ENCODE results near the gene HYAL1.

The HYAL1 gene, protein sequence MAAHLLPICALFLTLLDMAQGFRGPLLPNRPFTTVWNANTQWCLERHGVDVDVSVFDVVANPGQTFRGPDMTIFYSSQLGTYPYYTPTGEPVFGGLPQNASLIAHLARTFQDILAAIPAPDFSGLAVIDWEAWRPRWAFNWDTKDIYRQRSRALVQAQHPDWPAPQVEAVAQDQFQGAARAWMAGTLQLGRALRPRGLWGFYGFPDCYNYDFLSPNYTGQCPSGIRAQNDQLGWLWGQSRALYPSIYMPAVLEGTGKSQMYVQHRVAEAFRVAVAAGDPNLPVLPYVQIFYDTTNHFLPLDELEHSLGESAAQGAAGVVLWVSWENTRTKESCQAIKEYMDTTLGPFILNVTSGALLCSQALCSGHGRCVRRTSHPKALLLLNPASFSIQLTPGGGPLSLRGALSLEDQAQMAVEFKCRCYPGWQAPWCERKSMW

GRCh38 chr3:50303013-50303815, at the start of gene HYAL1:
Gene HYAL1 (minus strand): TSS chr3:50303574. CDS start chr3:50302956, 618 bp downstream.
- Mint-ChIP-seq H3K27ac (no peak within 1 kb of the TSS), H3K9me3 (no peaks in the 10 kb centered on the region), H3K36me3 (no peaks in the 10 kb centered on the region), H3K27me3 (no peaks in the 10 kb centered on the region), H3K4me1 (peaks cover 16% of the 10 kb centered on the region), H3K4me3 (no peak within 1 kb of the TSS)

- H3K9me3 Mint-ChIP-seq = no peaks in the 10 kb centered on the region
- no peak overlapping the region for H3K4me3 Mint-ChIP-seq
- peaks cover 62% of the 10 kb centered on the region for H3K4me1 Mint-ChIP-seq
- H3K27ac Mint-ChIP-seq = peak overlapping the region; percentile 59
- peaks cover 2% of the 10 kb centered on the region for H3K36me3 Mint-ChIP-seq
- H3K27me3 Mint-ChIP-seq = no peaks in the 10 kb centered on the region
Measured at GRCh38 chr3:50352781-50353180, 49.4 kb upstream of the HYAL1 start.

GRCh38 chr3:50351323-50351697, 47.9 kb upstream of the HYAL1 start:
- H3K4me3 Mint-ChIP-seq = peak overlapping the region; percentile 90
- peak overlapping the region; percentile 91 for H3K27ac Mint-ChIP-seq
- peaks cover 58% of the 10 kb centered on the region for H3K4me1 Mint-ChIP-seq
- H3K36me3 Mint-ChIP-seq = peaks cover 2% of the 10 kb centered on the region
- H3K27me3 Mint-ChIP-seq = no peaks in the 10 kb centered on the region
- H3K9me3 Mint-ChIP-seq = no peaks in the 10 kb centered on the region

- H3K27ac Mint-ChIP-seq = peak within 1 kb of the TSS; percentile 91
- peak within 1 kb of the TSS; percentile 90 for H3K4me3 Mint-ChIP-seq
- no peaks in the 10 kb centered on the region for H3K9me3 Mint-ChIP-seq
- H3K36me3 Mint-ChIP-seq = peaks cover 2% of the 10 kb centered on the region
- no peaks in the 10 kb centered on the region for H3K27me3 Mint-ChIP-seq
- peaks cover 58% of the 10 kb centered on the region for H3K4me1 Mint-ChIP-seq
Measured at GRCh38 chr3:50350527-50351322, 47.4 kb upstream of the HYAL1 start, which contains the start of the genes CYB561D2 and NPRL2. Gene CYB561D2 (plus strand): TSS chr3:50350862. CDS start chr3:50351434, 572 bp downstream. Gene NPRL2 (minus strand): TSS chr3:50350775. CDS start chr3:50350652, 123 bp downstream.

GRCh38 chr3:50350213-50350526, 46.8 kb upstream of the HYAL1 start:
- H3K4me3 Mint-ChIP-seq = peak overlapping the region; percentile 90
- peaks cover 58% of the 10 kb centered on the region for H3K4me1 Mint-ChIP-seq
- no peaks in the 10 kb centered on the region for H3K27me3 Mint-ChIP-seq
- H3K36me3 Mint-ChIP-seq = peaks cover 2% of the 10 kb centered on the region
- H3K9me3 Mint-ChIP-seq = no peaks in the 10 kb centered on the region
- H3K27ac Mint-ChIP-seq = peak overlapping the region; percentile 91

GRCh38 chr3:50347187-50347813, 43.9 kb upstream of the HYAL1 start:
- Mint-ChIP-seq H3K9me3 (no peaks in the 10 kb centered on the region), H3K4me3 (no peak overlapping the region), H3K4me1 (peaks cover 54% of the 10 kb centered on the region), H3K27me3 (no peaks in the 10 kb centered on the region), H3K36me3 (no peaks in the 10 kb centered on the region), H3K27ac (peak overlapping the region; percentile 23)

DNA sequence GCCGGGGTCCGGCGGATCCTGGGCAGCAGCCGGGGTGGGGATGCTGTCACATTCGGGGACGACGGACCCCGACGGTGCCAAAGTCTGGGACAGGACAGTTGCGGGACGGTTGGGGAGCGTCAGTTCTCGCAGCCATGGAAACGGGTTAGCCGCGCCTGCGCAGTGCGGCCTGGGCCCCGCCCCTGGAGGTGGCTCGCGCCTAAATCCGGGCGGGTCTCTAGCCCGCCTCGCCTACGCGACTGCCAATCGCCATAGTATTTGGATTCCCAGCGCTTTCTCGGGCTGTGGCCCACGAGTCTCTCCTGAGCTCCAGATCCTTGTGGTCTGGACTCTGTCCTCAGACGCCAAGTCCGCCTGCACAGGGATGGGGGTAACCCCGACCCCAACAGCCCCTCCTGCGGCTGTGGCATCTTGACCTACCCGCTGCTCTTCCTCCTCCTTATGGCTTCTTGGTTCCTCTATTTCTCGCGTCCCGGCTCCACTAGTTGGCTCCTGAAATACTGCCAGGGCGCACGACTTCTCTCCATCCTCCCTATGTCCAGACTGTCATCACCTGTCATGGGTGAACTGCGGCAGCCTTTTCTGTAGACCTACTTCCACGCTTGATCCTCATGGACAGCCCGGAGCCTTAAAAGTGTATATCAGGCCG, 42.3 kb upstream of the HYAL1 start, which contains the start of gene ZMYND10:
TSS of gene ZMYND10 (minus strand) at position 147 of the 649 bp plus-strand sequence. CDS start 153 bp downstream, outside the sequence.
- Mint-ChIP-seq H3K27me3 (no peaks in the 10 kb centered on the region), H3K9me3 (no peaks in the 10 kb centered on the region), H3K27ac (no peak within 1 kb of the TSS), H3K4me1 (peaks cover 48% of the 10 kb centered on the region), H3K36me3 (no peaks in the 10 kb centered on the region), H3K4me3 (peak within 1 kb of the TSS; percentile 68)

DNA sequence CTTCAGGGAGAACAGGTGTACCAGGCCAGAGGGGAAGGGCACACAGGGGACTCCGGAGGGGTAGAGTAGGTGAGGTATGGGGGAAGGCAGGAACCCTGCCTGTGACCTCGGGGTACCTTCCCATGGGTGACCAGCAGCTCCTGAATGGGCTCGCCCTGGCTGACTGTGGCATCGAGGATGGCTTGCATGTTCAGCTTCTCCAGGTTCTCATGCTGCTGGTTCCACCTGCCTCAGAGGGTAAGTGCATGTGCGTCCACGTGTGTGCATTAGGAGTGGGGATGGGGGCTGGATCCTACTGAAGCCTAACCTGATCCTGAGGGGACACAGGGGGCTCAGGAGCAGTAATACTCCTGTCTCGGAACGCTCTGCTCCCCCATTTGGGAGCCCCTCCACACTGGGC, 41.6 kb upstream of the HYAL1 start:
- H3K27ac Mint-ChIP-seq = no peak overlapping the region

DNA sequence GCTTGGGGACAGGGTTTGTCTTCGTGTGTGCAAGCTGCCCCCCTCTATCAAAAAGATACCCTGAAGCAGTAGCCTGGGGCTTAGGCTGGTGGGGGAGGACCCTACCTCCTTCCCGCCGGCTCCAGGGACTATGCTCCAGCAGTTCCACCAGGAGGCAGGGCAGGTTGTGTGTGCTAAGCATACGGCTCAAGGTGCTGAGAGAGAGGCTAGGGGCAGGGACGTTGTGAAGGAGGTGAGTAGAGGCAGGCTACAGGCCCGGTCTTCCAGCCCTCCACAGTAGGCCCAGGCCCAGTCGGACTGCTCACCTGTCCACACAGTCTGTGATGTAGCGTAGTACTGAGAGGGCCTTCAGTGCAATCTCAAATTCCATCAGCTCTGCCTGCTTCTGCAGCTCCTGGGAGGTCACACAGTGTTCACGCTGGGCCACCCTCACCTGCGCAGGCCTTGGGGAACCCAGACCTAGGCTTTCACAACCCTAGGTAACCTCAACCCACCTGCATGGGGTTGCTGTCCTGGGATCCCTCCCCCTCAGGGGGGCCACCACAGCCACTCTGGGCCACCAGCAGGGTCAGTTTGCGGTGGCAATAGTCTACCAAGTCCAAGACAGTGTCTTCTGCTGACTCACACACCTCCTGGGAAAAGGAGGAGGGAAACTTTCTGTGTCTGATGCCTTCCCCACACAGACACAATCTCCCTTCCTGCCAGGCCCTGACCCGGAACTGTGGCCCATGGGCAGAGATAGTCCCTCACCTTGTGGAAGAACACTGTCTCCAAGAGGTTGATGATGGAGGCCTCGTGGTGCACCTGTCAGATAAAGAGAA, 39.6 kb upstream of the HYAL1 start:
- Mint-ChIP-seq H3K27me3 (no peaks in the 10 kb centered on the region), H3K9me3 (no peaks in the 10 kb centered on the region), H3K36me3 (no peaks in the 10 kb centered on the region), H3K27ac (no peak overlapping the region), H3K4me3 (no peak overlapping the region), H3K4me1 (peaks cover 46% of the 10 kb centered on the region)

More for the DNA sequence above, 41.6 kb upstream of the HYAL1 start:
- Mint-ChIP-seq H3K36me3 (no peaks in the 10 kb centered on the region), H3K27me3 (no peaks in the 10 kb centered on the region), H3K4me1 (peaks cover 44% of the 10 kb centered on the region), H3K9me3 (no peaks in the 10 kb centered on the region), H3K4me3 (no peak overlapping the region)

- Mint-ChIP-seq H3K9me3 (no peaks in the 10 kb centered on the region), H3K36me3 (no peaks in the 10 kb centered on the region), H3K27me3 (no peaks in the 10 kb centered on the region), H3K27ac (no peak overlapping the region), H3K4me1 (peaks cover 39% of the 10 kb centered on the region), H3K4me3 (no peak overlapping the region)
Measured at GRCh38 chr3:50341996-50342650, 38.7 kb upstream of the HYAL1 start.

- Mint-ChIP-seq H3K4me1 (peaks cover 39% of the 10 kb centered on the region), H3K9me3 (no peaks in the 10 kb centered on the region), H3K36me3 (peaks cover 2% of the 10 kb centered on the region), H3K27ac (no peak overlapping the region), H3K4me3 (peak overlapping the region; percentile 74), H3K27me3 (no peaks in the 10 kb centered on the region)
Measured at GRCh38 chr3:50341537-50341936, 38.2 kb upstream of the HYAL1 start.

- Mint-ChIP-seq H3K4me3 (peak within 1 kb of the TSS; percentile 98), H3K36me3 (peaks cover 4% of the 10 kb centered on the region)
Measured at GRCh38 chr3:50340448-50341329, 37.3 kb upstream of the HYAL1 start, which contains the start of gene RASSF1. Gene RASSF1 (minus strand): TSS chr3:50340836. CDS start chr3:50340805, 31 bp downstream.

DNA sequence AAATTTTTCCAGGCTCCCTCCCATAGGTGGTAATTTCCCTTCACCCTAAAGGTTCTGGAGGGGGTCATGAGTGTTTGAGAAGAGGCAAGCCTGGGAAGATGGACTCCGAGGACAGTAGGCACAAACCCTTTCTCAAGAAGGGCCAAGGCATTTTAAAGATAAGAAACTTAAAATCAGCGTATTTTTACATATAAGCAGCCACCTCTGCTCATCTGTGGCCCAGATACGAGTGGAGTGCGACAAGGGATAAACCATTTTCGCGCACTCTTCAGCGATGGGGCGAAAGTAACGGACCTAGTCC, 36.7 kb upstream of the HYAL1 start:
- Mint-ChIP-seq H3K27ac (peak overlapping the region; percentile 69), H3K27me3 (no peaks in the 10 kb centered on the region), H3K4me3 (peak overlapping the region; percentile 98), H3K36me3 (peaks cover 4% of the 10 kb centered on the region), H3K4me1 (peaks cover 47% of the 10 kb centered on the region), H3K9me3 (no peaks in the 10 kb centered on the region)

More at GRCh38 chr3:50340448-50341329, 37.3 kb upstream of the HYAL1 start, which contains the start of gene RASSF1:
- peaks cover 41% of the 10 kb centered on the region for H3K4me1 Mint-ChIP-seq
- H3K27me3 Mint-ChIP-seq = no peaks in the 10 kb centered on the region
- peak within 1 kb of the TSS; percentile 69 for H3K27ac Mint-ChIP-seq
- no peaks in the 10 kb centered on the region for H3K9me3 Mint-ChIP-seq

Data from activated naive CD4-positive, alpha-beta T cell treated with anti-CD3 and anti-CD28 coated beads, Interleukin-2, amount 50 U/mL, for 24 hours (primary cell).